Body of pancreas (tissue), 4 donors: ENCODE results near the gene PRPS2. TPM values are rescaled to one million over a fixed set of nuclear protein-coding genes. Genes with fewer than 3 reads are reported as not detected.
A peak's percentile ranks its signal among the peaks of the same experiment; 100 is the strongest.

Source experiments
- ATAC-seq: fragments of 150-250 bp; one replicate; pipeline ENCODE4 v1.9.1; 2016
- DNase-seq, 4 donors: peaks; one replicate each; pipeline ENCODE4 v3.0.0-alpha.2; 2019
- H3K27ac ChIP-seq, 4 donors: fragments of 200-600 bp; sonication (generic); 1 replicate in 3 of 4; 2 replicates in 1 of 4; pipeline versions ENCODE4 v1.5.1 to v1.6.1; 2016 to 2019; ENCODE audit warnings: mild to moderate bottlenecking in 1 of 4, mixed read lengths in 1 of 4, moderate library complexity in 1 of 4
- H3K27me3 ChIP-seq, 2 donors: fragments of 200-600 bp; sonication (generic); one replicate each; pipeline ENCODE4 v1.6.0; 2016; ENCODE audit warnings: mild to moderate bottlenecking in 1 of 2
- H3K36me3 ChIP-seq, 2 donors: fragments of 200-600 bp; sonication (generic); replicated peaks in 1 of 2; 2 replicates each; pipeline ENCODE4 v1.5.1; 2016; ENCODE audit warnings: low read depth in 2 of 2; ENCODE audit not compliant: insufficient read depth in 1 of 2
- H3K4me1 ChIP-seq: fragments of 200-600 bp; sonication (generic); one replicate; pipeline ENCODE4 v1.6.0; 2016
- H3K4me3 ChIP-seq, 2 donors: fragments of 200-600 bp; sonication (generic); 1 replicate in 1 of 2; 2 replicates in 1 of 2; pipeline ENCODE4 v1.5.1; 2016 to 2019
- H3K9me3 ChIP-seq, 3 donors: fragments of 200-600 bp; sonication (generic); 1 replicate in 2 of 3; 2 replicates in 1 of 3; pipeline ENCODE4 v1.5.1; 2016
- POLR2A ChIP-seq, 3 donors: fragments of 450-650 bp; IDR thresholded peaks; one replicate each; pipeline ENCODE4 v1.6.1; 2016; ENCODE audit warnings: antibody characterized with exemption in 3 of 3, mild to moderate bottlenecking in 2 of 3
- WGBS, 2 donors: methylation state at CpG; one replicate each; pipeline ENCODE4 v1.1.5; 2017; 5-methylcytosine and 5-hydroxymethylcytosine counted together
- intact Hi-C: fragments of 100-400 bp; cut with DNase I; formaldehyde crosslinking; loops from one replicate; pipeline ENCODE4 v1.15.1; 2023
- total RNA-seq, 2 donors: library from RNA; depleted of rRNA; stranded (reverse); fragments of >200 nt; gene quantifications; one replicate each; pipeline ENCODE4 v1.1.0, GENCODE V29; 2016
- TF ChIP-seq, protein P1 (sequence below), 7 experiments: fragments of 450-650 bp in 4 of 7; fragments of 200-600 bp in 3 of 7; sonication (generic) in 3 of 7; IDR thresholded peaks; one replicate each; pipeline ENCODE4 v1.5.1; 2016 to 2019; ENCODE audit warnings: antibody characterized with exemption in 7 of 7

PRPS2 gene
- 10 to 100 TPM in 1 of 2 donors, 1 to 10 TPM in 1; 6.3 to 41.8 TPM for total RNA-seq

GRCh38 chrX:12791257-12792228 lies at the start of gene PRPS2:
PRPS2 (plus strand) TSS chrX:12791412; CDS start chrX:12791498, 86 bp downstream.
- ATAC-seq = peak; percentile 91
- Histone ChIP-seq H3K4me1 (peaks cover 11% of the 10 kb centered on the region), H3K27me3 (no peaks in the 10 kb centered on the region), H3K4me3 (peak within 1 kb of the TSS; percentile 50 to 62), H3K36me3 (no peaks in the 10 kb centered on the region), H3K27ac (peak within 1 kb of the TSS in 3 of 4 donors; percentile 64 to 71 (median 70)), H3K9me3 (no peaks in the 10 kb centered on the region)
- TF ChIP-seq, protein P1, sequence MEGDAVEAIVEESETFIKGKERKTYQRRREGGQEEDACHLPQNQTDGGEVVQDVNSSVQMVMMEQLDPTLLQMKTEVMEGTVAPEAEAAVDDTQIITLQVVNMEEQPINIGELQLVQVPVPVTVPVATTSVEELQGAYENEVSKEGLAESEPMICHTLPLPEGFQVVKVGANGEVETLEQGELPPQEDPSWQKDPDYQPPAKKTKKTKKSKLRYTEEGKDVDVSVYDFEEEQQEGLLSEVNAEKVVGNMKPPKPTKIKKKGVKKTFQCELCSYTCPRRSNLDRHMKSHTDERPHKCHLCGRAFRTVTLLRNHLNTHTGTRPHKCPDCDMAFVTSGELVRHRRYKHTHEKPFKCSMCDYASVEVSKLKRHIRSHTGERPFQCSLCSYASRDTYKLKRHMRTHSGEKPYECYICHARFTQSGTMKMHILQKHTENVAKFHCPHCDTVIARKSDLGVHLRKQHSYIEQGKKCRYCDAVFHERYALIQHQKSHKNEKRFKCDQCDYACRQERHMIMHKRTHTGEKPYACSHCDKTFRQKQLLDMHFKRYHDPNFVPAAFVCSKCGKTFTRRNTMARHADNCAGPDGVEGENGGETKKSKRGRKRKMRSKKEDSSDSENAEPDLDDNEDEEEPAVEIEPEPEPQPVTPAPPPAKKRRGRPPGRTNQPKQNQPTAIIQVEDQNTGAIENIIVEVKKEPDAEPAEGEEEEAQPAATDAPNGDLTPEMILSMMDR (IDR thresholded peaks at IDR 0.05) = peak in 1 of 7 experiments; percentile 9
- peak; percentile 44 to 80 (median 76) for TF ChIP-seq POLR2A (IDR thresholded peaks at IDR 0.05)
- intact Hi-C loops = no loop called here
- DNase-seq = peak; percentile 67 to 79 (median 73)
- WGBS, 2 donors = 0 to 13% methylated on average over 3 to 75 of the region's 113 CpGs

DNA sequence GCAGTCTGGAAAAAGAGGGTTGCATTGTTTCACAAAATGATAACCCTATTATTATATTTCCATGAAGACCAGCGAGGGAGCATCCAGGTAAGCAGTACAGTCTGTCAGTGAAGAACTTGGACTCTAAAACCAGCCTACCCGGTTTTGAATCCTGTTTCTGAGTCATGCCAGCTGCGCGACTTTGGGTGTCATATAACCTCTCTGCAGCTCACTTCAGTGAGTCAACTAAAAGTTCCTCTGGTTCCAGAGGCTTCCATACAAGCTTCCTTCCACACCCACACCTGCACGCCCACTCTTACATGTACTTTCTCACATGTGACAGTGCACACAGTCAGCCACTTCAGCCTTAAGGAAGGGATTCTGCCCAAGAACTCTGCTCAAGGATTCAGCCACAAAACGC lies 49.8 kb upstream of the PRPS2 start:
- intact Hi-C loops = no loop called here
- DNase-seq = no peak

DNA sequence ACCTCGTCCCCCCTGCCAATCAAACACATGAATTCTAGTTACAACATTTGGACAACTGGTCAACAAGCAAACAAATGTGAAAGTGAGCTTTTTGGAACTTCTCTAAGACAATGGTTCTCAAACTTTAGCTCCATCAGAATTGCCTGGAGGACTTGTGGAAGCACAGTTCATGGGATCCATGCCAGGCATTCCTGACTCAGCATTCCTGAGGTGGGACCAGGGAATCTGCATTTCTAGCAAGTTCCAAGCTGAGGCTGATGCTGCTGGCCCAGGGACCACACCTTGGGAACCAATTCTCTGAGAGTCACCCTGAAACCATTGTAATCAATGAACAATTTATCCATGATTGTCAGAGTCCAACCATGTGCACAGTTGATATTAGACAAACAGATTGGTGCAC lies 43.8 kb upstream of the PRPS2 start:
- TF ChIP-seq, protein P1 (IDR thresholded peaks at IDR 0.05) = no peak
- TF ChIP-seq POLR2A (IDR thresholded peaks at IDR 0.05) = no peak
- intact Hi-C loops = no loop called here
- peaks cover 8% of the 10 kb centered on the region for H3K4me1 ChIP-seq
- no peak overlapping the region for H3K27ac ChIP-seq
- ATAC-seq = no peak
- DNase-seq = no peak
- H3K27me3 ChIP-seq = no peaks in the 10 kb centered on the region
- H3K9me3 ChIP-seq = no peaks in the 10 kb centered on the region
- no peak overlapping the region for H3K4me3 ChIP-seq
- 83 to 100% methylated on average over 1 of the region's 1 CpG for WGBS, 2 donors
- no peaks in the 10 kb centered on the region for H3K36me3 ChIP-seq

More for the DNA sequence above, 49.8 kb upstream of the PRPS2 start:
- ATAC-seq = no peak
- Histone ChIP-seq H3K27ac (no peak overlapping the region), H3K27me3 (no peaks in the 10 kb centered on the region), H3K4me1 (no peaks in the 10 kb centered on the region), H3K9me3 (no peaks in the 10 kb centered on the region), H3K36me3 (no peaks in the 10 kb centered on the region), H3K4me3 (no peak overlapping the region)
- WGBS, 2 donors = 66 to 78% methylated on average over 3 to 5 of the region's 6 CpGs
- no peak for TF ChIP-seq POLR2A (IDR thresholded peaks at IDR 0.05)
- TF ChIP-seq, protein P1 (IDR thresholded peaks at IDR 0.05) = no peak

DNA sequence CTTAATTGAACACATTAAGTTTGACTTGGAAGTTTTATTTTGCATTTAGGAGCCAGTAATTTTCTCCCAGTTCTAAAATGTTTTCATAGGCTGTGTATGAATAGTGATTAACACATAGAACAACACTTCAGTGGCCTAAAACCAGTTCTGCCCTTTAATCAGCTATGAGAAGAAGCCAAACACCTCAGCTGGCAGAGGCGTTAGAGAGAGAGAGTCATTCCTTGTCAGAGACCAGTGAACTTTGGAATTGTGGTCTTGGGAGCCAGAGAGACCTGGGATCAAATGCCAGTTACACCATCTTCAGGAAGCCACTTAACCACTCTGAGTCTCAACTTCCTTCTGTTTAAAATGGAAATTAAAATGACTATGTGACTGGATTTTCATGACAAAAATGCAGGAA lies 39.3 kb upstream of the PRPS2 start:
- intact Hi-C loops = no loop called here
- no peaks in the 10 kb centered on the region for H3K27me3 ChIP-seq
- TF ChIP-seq, protein P1 (IDR thresholded peaks at IDR 0.05) = no peak
- no peak for TF ChIP-seq POLR2A (IDR thresholded peaks at IDR 0.05)
- no peak overlapping the region for H3K4me3 ChIP-seq
- ATAC-seq = peak; percentile 74
- peak; percentile 32 to 70 (median 54) for DNase-seq
- peak overlapping the region in 1 of 4 donors; percentile 32 for H3K27ac ChIP-seq
- H3K9me3 ChIP-seq = no peaks in the 10 kb centered on the region
- WGBS, 2 donors = 0 to 10% methylated on average over 1 of the region's 1 CpG
- H3K4me1 ChIP-seq = peaks cover 8% of the 10 kb centered on the region
- H3K36me3 ChIP-seq = no peaks in the 10 kb centered on the region
